AG10803 (cell line): ENCODE measurements around the gene BCAS3.
"Not testable (repeated sequence)": the region's sequence is repeated elsewhere in the genome, so short reads cannot be mapped to it uniquely, and the experiment has no call there.

ENCODE experiments used
- DNase-seq: peaks from one replicate; pipeline ENCODE4 v3.0.0; 2010; ENCODE audit warnings: low read depth
- H3K4me3 ChIP-seq: 2 replicates; pipeline ENCODE4 v1.5.1; 2011; ENCODE audit warnings: mild to moderate bottlenecking, low read length, control low read depth
- CTCF ChIP-seq: conservative IDR thresholded peaks from 2 replicates; pipeline ENCODE4 v1.5.1; 2011; ENCODE audit warnings: mild to moderate bottlenecking, low read length, control low read depth, inconsistent platforms

BCAS3 gene

GRCh38 chr17:60989379-60989778 is 311.7 kb downstream of the BCAS3 start:
- no peak for TF ChIP-seq CTCF
- H3K4me3 ChIP-seq: no peak overlapping the region
- DNase-seq: no peak

- DNase-seq: no peak
- no peak for TF ChIP-seq CTCF
- H3K4me3 ChIP-seq: no peak overlapping the region
Observed at GRCh38 chr17:60989846-60990245, 312.2 kb downstream of the BCAS3 start.

GRCh38 chr17:60993497-60993896 is 315.8 kb downstream of the BCAS3 start:
- H3K4me3 ChIP-seq: no peak overlapping the region
- no peak for TF ChIP-seq CTCF
- DNase-seq: no peak

GRCh38 chr17:60995680-60996079 is 318.0 kb downstream of the BCAS3 start:
- DNase-seq: no peak
- TF ChIP-seq CTCF: no peak
- no peak overlapping the region for H3K4me3 ChIP-seq

GRCh38 chr17:61000911-61001310 is 323.3 kb downstream of the BCAS3 start:
- peak; percentile 48 for DNase-seq
- no peak overlapping the region for H3K4me3 ChIP-seq
- peak; percentile 50 for TF ChIP-seq CTCF

- H3K4me3 ChIP-seq: no peak overlapping the region
- peak; percentile 64 for DNase-seq
- peak; percentile 64 for TF ChIP-seq CTCF
Observed at GRCh38 chr17:61002316-61002736, 324.7 kb downstream of the BCAS3 start.

GRCh38 chr17:61005358-61005757 is 327.7 kb downstream of the BCAS3 start:
- no peak for DNase-seq
- no peak for TF ChIP-seq CTCF
- H3K4me3 ChIP-seq: no peak overlapping the region

GRCh38 chr17:61005958-61006357 is 328.3 kb downstream of the BCAS3 start:
- not testable (repeated sequence) for DNase-seq, H3K4me3 ChIP-seq
